GM19468 (cell line): ENCODE data around the gene PSMB11.
"Not testable (repeated sequence)": the region's sequence is repeated elsewhere in the genome, so short reads cannot be mapped to it uniquely, and the experiment has no call there.

Experiments used
- ATAC-seq: cut with Tn5 transposase; IDR thresholded peaks from one replicate; pipeline ENCODE4 v1.9.1; 2021; ENCODE audit warnings: mild to moderate bottlenecking, moderate library complexity, moderate number of reproducible peaks; ENCODE audit not compliant: unreplicated experiment; ENCODE audit errors: extremely low read depth

PSMB11 gene

GRCh38 chr14:23042162-23042965 lies at the start of gene PSMB11:
Gene PSMB11, plus strand, starts transcription at chr14:23042212. Its CDS starts 14 bp downstream, at chr14:23042226.
- ATAC-seq, result no peak

DNA sequence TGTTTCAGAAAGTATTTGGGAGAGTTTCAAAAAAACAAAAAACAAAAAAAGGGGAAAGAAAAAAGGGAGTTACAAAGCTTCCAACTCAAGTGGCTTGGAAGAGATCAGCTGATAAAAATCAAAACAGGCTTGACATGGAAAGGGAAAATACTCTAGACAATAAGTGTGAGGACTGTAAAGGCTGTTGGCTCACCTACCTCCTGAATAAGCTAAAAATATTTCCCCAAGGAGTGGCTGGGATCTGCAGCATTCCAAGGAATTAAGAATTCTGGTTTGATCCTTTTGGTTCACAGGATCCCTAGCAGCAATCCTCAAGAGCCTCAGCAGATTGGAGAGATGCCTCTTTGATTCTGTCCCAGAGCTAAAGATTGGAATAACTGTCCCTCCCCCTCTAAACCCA lies 48.5 kb upstream of the PSMB11 start:
- ATAC-seq, result no peak

GRCh38 chr14:22994762-22995275 lies 47.2 kb upstream of the PSMB11 start:
- ATAC-seq, result no peak

DNA sequence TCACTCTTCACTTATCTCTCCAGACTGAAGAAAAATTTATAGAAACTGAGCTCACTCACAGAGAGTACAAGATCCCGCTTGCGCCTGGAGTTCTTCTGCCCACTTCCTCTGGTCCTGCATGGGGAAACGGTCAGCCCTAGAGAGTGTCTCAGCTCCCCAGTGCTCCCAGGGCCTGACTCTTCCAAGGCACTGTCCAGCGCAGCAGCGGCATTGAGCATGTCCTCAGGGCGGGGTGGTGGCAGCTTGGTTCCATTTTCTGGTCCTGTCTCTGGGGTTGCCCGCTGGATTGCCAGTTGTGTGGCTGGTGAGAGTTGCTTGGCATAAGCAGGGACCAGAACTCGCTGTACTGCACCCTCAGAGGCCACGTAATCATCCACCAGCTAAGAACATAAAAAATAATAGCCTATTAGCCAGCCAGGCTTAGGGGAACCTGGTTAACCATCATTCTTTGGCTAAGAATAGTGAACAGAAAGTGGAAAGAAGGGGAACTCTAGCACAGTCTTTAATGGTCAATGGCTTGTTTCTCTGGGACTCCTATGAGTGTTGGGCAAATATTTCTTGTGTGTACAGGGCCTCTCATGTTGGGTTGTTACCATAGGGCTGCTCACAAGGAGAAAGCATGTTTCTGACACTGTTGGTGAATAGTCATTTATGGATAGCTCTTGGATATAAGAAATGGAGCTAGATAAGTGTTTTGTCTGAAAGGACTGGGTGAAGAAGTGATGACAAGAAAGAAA lies 46.0 kb upstream of the PSMB11 start:
- ATAC-seq, result no peak

- ATAC-seq, result no peak
Observed at GRCh38 chr14:22996768-22997654, 45.0 kb upstream of the PSMB11 start.

GRCh38 chr14:22997676-22998323 lies 44.2 kb upstream of the PSMB11 start:
- ATAC-seq, result no peak

DNA sequence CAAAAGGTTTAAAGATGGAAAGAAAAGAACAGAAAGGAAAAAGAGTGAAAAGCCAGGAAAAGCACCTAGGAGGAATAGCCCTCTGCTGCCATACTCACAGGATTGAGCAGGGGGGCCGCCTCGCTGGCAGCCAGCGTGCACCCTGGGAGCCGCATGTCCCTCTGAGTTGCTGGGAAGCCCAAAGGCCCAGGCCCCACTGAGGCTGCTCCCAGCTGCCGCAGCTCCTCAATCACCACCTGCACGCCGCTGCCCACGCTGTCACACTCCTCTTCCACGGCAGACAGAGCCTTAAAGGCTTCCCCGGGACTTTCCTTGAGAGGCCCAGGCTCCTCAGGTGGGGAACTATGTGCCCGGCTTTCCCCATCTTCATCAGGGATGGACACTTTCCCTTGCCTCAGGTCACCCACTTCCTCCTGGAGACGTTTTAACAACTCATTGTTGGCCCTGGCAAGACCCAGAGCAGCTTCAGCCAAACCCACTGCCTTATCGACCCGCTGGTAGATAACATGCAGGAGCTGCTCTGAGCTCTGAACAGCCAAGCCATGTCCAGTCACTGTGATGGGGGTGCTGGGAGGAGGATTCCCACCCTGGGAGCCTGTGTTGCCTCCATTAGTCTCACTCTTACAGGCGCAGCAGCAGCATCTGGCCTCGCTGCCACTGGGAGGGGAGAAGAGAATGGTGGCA lies 43.5 kb upstream of the PSMB11 start:
- no peak for ATAC-seq

DNA sequence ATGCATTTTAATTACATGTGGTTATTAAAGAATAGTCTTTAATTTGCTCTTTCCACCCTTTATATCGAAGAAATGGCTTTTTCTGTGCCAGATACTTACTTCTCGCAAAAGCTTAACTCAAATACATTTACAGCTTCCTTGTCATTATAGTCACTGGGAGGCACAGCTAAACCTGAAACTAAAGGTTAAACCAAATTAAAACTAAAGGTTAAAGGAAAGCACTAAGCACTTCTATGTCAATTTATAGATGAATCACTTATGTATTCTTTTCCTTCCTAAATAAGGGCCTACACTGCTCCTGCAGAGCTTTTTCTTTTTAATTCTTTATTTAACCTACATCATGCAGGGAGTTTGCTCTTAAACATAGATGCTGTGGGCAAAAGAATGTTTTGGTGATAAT lies 41.2 kb upstream of the PSMB11 start:
- ATAC-seq, result no peak

GRCh38 chr14:23002592-23002991 lies 39.4 kb upstream of the PSMB11 start:
- ATAC-seq, result no peak

- not testable (repeated sequence) for ATAC-seq
Observed at GRCh38 chr14:23004274-23004673, 37.7 kb upstream of the PSMB11 start.

GRCh38 chr14:23005451-23006187 lies 36.4 kb upstream of the PSMB11 start:
- ATAC-seq, result no peak

DNA sequence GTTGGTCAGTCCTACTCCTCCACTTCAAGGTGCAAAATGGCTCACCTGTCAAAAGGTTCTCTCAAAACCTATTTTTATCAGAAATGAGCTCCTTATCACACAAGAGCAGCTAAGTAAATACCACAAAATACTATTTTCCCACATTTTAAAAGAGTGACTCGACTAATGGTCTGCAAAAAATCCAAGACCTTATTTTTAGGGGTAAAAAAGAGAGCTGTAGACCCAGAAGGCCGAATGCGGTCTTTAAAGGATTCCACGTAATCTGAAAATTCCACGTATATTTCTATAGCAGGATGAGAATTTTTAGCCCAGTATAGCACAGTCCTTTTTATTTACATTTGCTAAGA lies 35.9 kb upstream of the PSMB11 start:
- no peak for ATAC-seq

- peak; percentile 94 for ATAC-seq
Observed at GRCh38 chr14:23006544-23007419, 35.2 kb upstream of the PSMB11 start.

DNA sequence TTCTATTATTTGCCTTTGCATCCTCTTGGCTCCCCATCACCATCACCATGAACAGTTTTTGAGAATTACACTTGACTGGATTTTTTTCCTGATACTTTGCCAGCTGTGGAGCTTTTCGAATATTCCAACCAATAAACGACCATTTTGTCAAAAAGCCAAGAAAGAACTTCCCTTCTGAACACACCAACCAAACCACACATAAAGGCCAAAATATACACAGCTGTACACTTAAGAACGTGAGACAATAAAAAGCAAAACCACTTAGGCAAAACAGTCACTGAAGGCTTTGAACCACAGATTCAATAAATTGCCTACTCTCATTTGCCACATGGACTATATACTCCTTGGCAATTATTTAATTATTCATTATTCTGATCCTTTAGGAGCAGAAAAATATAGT lies 33.2 kb upstream of the PSMB11 start:
- ATAC-seq, result no peak

DNA sequence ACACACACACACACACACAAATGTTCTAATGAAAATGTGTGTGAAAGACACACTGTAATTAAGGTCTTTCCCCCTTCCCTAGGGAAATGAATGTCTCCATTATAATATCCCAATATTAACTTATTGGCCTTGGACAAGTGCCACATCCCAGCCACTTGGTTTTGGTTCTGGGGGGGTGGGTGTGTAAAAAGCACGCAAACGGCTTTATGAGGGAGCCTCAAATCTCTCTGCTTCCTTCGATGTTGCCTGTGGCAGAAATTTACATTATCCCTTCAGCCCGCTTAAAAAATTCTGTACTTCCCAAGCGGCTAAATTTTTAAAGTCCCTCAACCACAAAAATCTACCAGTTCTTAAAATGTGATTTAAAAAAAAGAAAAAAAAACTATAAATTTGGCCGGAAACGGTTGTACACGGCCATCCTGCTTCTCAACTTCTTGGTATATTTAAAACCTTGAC lies 32.5 kb upstream of the PSMB11 start:
- ATAC-seq, result no peak

GRCh38 chr14:23009939-23010726 lies 31.9 kb upstream of the PSMB11 start, which contains the start of gene C14orf93:
Gene C14orf93, minus strand, starts transcription at chr14:23010143. Its CDS starts 11,120 bp downstream, at chr14:22999023.
- no peak for ATAC-seq
